ENCODE measurements around the gene TRIM10. TPM values are rescaled to one million over a fixed set of nuclear protein-coding genes. Genes with fewer than 3 reads are reported as not detected.
"Not testable (repeated sequence)": the region's sequence is repeated elsewhere in the genome, so short reads cannot be mapped to it uniquely, and the experiment has no call there.

The TRIM10 gene
- polyA plus RNA-seq, 5 donors, result 0.34 to 2.6 (median 0.44) TPM

DNA sequence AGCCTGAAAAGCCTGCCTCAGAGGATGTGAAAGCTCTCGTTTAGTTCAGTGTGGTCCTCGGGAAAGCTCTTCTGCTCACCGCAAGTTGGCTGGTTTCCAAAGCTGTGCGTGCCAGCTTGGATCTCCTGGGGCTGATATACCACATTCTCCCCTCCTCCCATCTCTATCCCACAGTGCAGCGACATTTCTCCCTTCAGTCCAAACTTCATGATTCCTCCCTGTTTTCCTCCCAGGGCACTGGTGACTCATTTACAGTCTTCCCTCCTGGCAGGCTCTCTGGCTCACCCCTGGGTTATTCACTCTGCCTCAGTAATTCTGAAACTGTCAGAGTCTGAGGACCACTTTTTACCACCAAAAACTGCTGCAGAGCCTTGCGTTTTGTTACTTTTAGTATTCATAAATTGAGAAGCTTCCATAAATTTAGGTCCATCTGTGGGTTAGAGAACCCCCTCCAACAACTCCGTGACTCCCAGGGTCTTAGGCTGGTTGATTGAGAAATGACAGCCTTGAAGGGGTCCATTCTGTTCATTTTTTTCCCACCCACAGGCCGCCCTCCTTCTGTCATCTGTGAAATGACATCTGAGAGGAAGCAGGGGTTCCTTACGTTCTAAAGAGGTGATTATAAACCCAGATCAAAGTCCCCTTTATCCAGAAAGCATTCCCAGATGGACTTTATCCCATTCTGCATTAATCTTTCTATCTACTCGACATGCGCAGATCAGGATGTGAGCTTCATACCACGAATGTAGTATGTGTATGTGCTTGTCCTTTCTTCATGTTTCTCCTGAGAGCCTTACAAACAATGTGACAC, 6.1 kb downstream of the TRIM10 start:
- DNase-seq, result no peak

DNA sequence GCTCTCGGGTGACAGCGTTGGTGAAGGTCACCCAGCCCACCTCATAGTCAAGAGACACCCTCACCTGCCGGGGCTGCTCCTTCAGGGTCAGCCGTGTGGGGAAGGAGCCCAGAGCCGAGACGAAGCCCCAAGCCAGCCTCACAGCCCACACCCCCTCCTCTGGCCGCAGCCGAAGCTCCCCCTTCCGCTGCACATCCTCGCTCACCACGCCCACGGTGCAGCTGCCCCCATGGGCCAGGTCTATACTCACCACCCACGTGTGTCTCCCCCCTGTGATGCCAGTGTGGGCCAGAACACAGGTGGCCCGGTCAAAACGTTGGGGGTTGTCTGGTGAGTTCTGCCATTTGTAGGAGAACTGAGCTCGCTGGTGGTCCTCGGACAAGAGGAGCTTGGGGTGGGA, 7.0 kb downstream of the TRIM10 start:
- no peak for DNase-seq

DNA sequence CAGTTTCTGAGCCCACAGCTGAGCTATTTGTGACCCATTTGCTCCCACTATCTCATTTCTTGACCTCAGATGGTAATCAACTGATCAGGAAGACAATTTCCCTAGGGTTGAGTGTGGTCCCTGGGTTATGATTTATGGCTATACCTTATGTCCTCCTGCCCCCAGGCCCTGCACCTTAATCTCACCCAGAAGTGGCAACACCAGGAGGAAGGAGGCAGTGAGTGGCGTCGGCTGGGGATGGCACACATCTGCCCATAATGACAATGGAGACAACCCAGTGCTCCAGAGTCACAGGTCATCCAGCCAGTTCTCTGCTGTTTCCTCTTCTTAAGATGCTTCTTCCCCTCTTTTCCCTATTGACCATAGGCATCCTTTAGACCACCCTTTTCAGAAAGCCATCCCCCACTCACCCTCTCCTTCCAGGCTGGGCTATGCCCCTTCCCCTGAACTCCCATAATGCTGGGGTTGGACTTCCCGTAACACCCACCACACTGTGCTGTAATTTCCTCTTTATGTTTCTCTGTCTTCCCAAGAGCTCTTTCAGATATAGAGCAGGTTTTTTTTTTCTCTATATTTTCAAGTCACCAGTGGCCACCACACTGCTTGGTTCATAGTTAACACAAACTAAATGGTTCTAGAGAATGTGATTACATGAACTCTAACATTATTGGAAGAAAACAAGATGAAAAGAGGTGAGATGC, 8.0 kb downstream of the TRIM10 start:
- DNase-seq, result no peak

GRCh38 chr6:30152016-30152673, 8.9 kb downstream of the TRIM10 start:
- no peak for DNase-seq

DNA sequence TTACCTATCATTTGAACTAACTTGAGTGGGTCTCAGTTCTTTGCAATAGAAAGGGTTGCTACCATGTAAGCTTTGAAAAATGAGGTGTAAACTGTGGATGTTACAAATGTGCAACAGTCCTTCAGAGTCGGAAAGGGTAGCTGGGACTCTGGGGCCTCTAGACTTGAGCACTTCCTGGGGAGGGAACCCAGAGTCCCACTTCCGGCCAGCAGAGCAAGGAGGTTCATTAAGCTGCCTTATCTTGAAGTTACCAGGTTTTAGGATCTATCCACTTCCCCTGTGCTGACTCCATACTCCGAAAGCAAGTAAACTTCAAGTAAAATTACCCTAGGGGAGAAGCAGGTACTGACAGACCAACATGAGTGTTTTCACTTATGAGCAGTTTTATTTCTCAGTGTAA, 9.4 kb downstream of the TRIM10 start:
- DNase-seq, result no peak

DNA sequence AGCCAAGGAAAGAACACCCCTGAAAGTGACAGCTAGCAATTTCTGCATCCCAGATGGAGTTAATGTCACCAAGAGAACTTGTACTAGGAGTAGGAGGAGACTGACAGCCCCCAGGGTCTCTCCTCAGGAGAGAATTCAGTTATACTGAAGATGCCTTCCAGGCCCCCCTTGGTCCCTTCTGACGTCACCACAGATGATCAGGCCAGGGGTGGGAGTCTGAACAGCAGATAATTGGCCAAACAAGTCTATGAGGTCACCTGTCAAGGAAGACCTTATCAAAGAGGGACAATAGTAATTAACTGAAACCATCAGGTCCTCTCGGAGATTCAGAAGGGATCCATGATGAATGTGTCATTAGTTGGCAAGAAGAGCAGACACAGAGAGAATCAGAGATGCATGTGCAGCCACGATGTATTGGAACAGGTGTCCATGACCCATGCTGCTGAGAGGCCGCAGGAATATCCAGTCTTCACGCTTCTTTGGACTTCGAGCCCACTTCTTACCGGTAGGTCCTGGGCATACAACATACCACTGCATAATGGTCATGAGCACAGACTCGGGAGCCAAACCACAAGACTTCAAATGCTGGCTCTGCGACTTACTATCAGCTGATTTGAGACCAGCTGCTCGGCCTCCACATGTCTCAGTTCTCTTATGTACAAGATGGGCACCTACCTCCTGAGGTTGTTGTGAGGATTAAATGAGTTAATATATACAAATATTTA, 10.2 kb downstream of the TRIM10 start:
- no peak for DNase-seq

GRCh38 chr6:30149858-30150550, 11.0 kb downstream of the TRIM10 start:
- DNase-seq, result no peak

DNA sequence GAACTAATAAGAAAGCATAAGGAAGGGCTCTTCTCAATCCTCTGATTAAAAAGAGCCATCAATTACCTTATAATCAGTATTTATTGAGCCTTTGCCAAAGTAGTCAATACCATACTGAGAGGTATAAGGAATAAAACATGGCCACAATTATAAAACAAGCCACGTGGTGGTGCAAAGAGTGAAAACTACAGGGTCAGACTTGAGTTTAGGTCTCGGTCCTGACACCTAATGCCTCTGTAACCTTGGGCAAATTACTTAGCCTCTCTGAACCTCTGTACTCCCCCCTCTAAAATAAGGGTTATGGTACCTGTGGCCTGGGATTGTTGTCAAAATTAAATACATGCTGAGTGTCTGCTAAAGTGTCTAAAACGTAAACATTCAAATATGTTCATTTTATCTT, 11.8 kb downstream of the TRIM10 start:
- DNase-seq, result no peak

DNA sequence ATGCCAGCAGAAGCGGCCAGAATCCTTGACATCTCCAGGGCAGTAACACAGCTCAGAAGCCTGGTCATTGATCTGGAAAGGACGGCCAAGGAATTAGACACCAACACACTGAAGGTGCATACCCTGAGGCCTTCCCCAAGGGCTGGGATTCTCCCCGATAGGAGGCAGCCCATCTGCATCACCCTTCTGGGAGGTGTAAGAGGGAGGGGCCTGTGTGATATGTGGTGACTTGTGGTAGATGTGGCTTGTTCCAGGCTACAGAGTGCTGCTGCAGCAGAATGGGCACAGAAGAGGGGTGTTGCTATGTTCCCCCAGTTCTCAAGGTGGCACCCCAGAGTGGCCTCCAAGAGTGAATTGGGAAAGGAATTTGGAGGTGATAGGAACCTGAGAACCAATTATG, 13.9 kb downstream of the TRIM10 start:
- no peak for DNase-seq

GRCh38 chr6:30145818-30146217, 15.2 kb downstream of the TRIM10 start:
- no peak for DNase-seq

- no peak for DNase-seq
These were observed 16.2 kb downstream of the TRIM10 start for GRCh38 chr6:30144811-30145210.

- no peak for DNase-seq
These were observed 17.2 kb downstream of the TRIM10 start for GRCh38 chr6:30143780-30144179.

DNA sequence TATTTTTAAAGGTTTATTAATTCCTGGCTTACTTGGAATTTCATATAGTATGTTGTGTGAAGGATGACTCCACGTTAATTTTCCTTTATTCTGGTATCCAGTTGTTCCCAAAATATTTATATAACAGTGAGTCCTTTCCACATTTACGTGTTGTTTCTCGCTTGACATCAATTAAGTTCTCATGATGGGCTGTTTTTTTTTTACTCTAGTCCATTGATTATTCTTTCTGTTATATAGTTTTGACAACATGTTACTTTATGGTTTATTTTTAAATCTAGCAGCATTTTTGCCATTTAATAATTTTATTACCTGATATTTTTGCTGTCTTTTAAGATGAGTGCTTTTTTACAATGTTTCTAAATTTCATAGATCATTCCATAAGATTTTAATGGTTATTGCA, 18.3 kb downstream of the TRIM10 start:
- no peak for DNase-seq

- DNase-seq, result not testable (repeated sequence)
These were observed 20.8 kb downstream of the TRIM10 start for GRCh38 chr6:30140240-30140639.

DNA sequence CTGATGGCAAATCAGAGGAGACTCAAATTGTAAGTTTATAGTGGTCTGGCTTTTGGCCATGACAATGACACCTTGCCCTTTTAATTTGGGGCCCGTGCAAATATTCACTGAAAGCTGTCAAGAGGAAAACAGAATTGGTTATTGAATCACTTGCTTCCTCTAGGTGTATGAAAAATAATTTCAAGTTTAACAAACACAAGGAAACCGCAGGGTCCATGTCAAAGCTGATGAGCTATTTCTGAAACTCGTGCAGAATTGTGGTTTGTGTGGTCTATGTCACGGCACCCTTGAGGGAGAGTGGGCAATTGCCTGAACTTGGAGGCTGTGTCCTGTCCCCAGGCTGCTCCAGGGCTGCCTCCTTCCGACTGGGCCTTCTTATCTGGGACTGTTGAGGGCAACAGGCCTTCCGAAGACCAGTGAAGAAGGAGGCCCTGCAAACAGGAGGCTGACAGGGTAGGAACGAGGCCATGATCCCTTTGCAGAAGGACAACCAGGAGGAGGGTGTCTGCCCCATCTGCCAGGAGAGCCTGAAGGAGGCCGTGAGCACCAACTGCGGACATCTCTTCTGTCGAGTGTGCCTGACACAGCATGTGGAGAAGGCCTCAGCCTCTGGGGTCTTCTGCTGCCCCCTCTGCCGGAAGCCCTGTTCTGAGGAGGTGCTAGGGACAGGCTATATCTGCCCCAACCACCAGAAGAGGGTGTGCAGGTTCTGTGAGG, 24.3 kb downstream of the TRIM10 start:
- no peak for DNase-seq

GRCh38 chr6:30135757-30136156, 25.3 kb downstream of the TRIM10 start, which contains the start of gene TRIM40:
Gene TRIM40 (plus strand): TSS chr6:30136140. CDS start chr6:30137037, 897 bp downstream.
- no peak for DNase-seq

- no peak for DNase-seq
These were observed 25.9 kb downstream of the TRIM10 start for GRCh38 chr6:30135147-30135546.

DNA sequence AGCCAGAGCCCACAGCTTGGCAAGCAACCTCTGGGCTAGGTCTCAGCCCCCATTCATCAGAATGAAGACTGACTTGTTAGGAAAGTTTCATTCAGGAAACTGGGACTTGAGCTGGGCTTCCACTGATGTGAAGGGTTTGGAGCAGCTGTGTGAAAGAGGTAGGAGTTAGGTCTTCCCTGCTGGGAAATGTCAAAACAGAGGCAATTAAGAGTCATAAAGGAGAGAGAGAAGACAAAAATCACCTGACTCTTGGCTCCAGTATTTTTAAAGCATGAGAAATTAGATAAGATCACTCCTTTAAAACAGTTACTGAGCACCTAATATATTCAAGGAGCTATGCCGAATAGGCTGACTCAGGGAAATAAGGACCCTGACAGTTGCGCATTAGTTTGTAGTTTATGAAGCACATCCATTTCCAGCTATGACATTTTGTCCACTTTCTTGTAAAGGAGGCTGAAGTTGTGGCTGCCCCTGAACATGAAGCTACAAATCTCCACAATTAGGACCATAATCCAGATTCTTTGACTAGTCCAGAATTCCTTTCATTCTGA, 29.0 kb downstream of the TRIM10 start:
- DNase-seq, result no peak

DNA sequence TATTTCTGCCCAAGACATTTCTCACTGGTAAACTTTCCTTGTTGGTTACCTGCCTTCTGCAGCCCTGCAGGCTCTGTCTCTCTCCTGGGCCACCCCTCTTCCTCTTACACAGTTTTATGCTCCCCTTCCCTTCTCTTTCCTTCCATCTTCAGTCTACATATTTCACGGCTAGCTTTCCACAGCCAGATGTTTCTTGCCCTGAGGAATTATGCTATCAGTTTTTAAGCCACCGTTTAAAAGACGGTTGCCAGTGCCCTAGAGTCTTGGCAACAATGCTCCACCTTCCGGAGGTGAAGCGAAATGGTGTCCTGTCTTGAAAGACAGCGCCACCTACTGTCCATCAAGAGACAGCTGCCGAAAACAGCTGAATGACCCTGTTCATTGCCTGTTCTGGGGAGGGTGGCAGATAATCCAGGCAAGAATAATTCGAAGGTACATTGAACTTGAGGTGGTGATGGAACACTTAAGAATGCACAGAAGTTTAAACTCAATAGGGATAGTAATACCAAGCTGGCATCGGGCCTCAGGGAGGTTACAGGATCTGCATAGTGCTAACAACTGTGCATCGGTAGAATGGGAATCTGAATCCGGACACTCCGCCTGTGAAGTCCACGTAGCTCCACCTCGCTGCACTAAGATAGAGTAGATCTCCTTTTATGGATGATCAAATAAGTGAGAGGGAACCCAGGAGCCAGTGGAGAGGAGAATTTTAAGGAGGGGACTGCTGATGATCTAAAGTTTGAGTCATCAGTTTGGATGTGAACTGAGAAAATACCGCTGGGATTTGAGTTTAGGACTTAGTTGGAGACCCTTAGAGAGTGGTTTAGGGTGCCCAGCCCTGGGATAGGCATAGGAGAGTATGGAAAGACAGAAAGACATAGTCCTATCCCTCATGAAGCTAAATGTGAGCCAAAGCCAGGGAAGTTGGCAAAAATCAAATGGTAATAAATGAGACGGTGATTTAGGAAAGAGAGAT, 29.8 kb downstream of the TRIM10 start:
- DNase-seq, result peak; percentile 57 to 66

Data from right lung (tissue), 5 donors.